Ovary (tissue), 9 donors: ENCODE measurements around the gene COL25A1. TPM values are rescaled to one million over a fixed set of nuclear protein-coding genes. Genes with fewer than 3 reads are reported as not detected.

Experiments
- DNase-seq, 5 donors: peaks; one replicate each; pipeline ENCODE4 v3.0.0-alpha.2; 2019 to 2020
- H3K27ac ChIP-seq, 2 donors: fragments of 200-600 bp; one replicate each; pipeline versions ENCODE4 v1.5.1 to v1.8.0; 2019 to 2022
- H3K27me3 ChIP-seq: fragments of 200-600 bp; one replicate; pipeline ENCODE4 v1.8.0; 2022
- H3K36me3 ChIP-seq: fragments of 200-600 bp; sonication (generic); one replicate; pipeline ENCODE4 v1.5.1; 2019
- H3K4me1 ChIP-seq: one replicate; pipeline ENCODE4 v1.8.1; 2013; ENCODE audit warnings: mild to moderate bottlenecking, moderate library complexity; ENCODE audit not compliant: insufficient read depth
- H3K4me3 ChIP-seq: fragments of 200-600 bp; sonication (generic); one replicate; pipeline ENCODE4 v1.5.1; 2017
- H3K9me3 ChIP-seq, 2 donors: fragments of 200-600 bp in 1 of 2; sonication (generic) in 1 of 2; one replicate each; pipeline versions ENCODE4 v1.5.1 to v1.8.1; 2013 to 2019; ENCODE audit warnings: mild to moderate bottlenecking in 1 of 2, moderate library complexity in 1 of 2
- CTCF ChIP-seq, 3 donors: fragments of 450-650 bp in 2 of 3; fragments of 200-600 bp in 1 of 3; IDR thresholded peaks; one replicate each; pipeline versions ENCODE4 v1.5.1 to v1.8.0; 2016 to 2022; ENCODE audit warnings: antibody characterized with exemption in 3 of 3, mild to moderate bottlenecking in 1 of 3
- EP300 ChIP-seq: sonication (generic); formaldehyde crosslinking; IDR thresholded peaks from one replicate; pipeline ENCODE4 v1.6.1; 2017; ENCODE audit warnings: antibody characterized with exemption
- POLR2A ChIP-seq: fragments of 450-650 bp; IDR thresholded peaks from one replicate; pipeline ENCODE4 v1.6.1; 2017; ENCODE audit warnings: antibody characterized with exemption, mild to moderate bottlenecking, moderate library complexity
- WGBS, 3 donors: extraction: QIAGEN DNeasy Blood & Tissue Kit in 1 of 3; methylation state at CpG; one replicate each; pipeline versions ENCODE4 v1.1.5 to v1.1.7; 2013 to 2017; 5-methylcytosine and 5-hydroxymethylcytosine counted together
- intact Hi-C, 4 donors: fragments of 100-400 bp; cut with DNase I; formaldehyde crosslinking; loops; one replicate each; pipeline versions ENCODE4 v1.11.0 to v1.15.1; 2022 to 2023
- polyA plus RNA-seq, 2 donors: library from polyadenylated mRNA; stranded (reverse); fragments of 200-250 nt in 1 of 2; fragments of 350-450 nt in 1 of 2; fragmentation: Illumina TruSeq in 1 of 2; extraction: RNeasy Lipid Tissue Mini Kit (QIAGEN cat#74804) in 1 of 2; gene quantifications; one replicate each; pipeline ENCODE4 v1.2.3, GENCODE V29; 2013 to 2014
- total RNA-seq, 7 donors: library from RNA; depleted of rRNA in 2 of 7; stranded (reverse); fragments of >200 nt in 2 of 7; fragmentation: NEBNext Ultra II Directional in 3 of 7; extraction: Animal tissue kit (Norgen Biotek cat#: 25700) in 3 of 7; gene quantifications; one replicate each; pipeline versions ENCODE4 v1.1.0 to v1.2.4, GENCODE V29; 2016 to 2023
- donor health status: DM: no; HTN: no; CAD: no; lungs with moderate emphysema.
- donor health status: DM: no; HTN: no; CAD: no.
- donor health status: Bipolar disorder and iron deficiency.
- donor health status: DM: yes; HTN: yes; CAD: no.
- donor health status: DM: no; HTN: no; CAD: no.
- donor health status: DM: yes; HTN: yes; CAD: no.

COL25A1 gene
- total and polyA plus RNA-seq, 9 donors = 0.25 to 3.2 (median 0.77) TPM

DNA sequence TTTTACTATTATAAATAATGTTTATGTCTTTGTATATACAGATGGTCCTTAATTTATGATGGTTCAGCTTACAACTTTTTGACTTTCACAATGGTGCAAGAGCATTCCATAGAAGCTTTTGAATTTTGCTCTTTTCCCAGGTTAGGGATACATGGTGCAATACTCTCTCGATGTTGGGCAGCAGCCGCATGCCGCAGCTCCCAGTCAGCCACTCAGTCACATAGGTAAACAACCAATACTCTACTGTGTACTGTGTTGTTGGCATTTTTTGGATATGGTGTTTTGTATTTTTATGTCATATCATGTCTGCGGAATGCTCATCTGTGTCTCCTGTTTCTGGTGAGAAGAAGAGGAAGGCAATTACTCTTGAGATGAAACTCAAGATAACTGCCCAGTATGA lies 281.6 kb downstream of the COL25A1 start:
- Histone ChIP-seq H3K27ac (no peak overlapping the region), H3K4me3 (no peak overlapping the region), H3K4me1 (no peaks in the 10 kb centered on the region), H3K9me3 (no peaks in the 10 kb centered on the region), H3K36me3 (no peaks in the 10 kb centered on the region), H3K27me3 (no peaks in the 10 kb centered on the region)
- no peak for TF ChIP-seq CTCF (IDR thresholded peaks at IDR 0.05)
- no peak for TF ChIP-seq EP300
- TF ChIP-seq POLR2A = no peak
- no peak for DNase-seq
- intact Hi-C loops = no loop called here
- WGBS, 3 donors = 93 to 99% (median 97%) methylated on average over 4 of the region's 4 CpGs

DNA sequence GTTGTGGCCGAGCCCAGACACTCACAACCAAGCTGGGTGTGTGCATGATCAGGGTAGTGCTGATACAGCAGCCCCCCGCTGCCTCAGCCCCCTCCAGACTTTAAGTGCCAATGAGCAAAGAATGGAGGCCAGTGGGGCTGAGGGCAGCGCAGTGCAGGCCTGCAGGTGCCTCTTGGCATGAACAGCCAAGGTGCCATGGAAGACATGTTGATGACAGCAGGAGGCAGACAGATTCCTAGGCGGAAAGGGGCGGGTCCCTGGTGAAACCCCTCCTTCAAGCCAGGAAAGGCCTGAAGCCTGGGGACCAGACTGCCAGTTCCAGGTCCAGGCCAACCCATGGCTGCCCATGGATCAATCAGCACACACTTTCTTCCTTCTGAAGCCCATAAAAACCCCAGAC lies 286.3 kb downstream of the COL25A1 start:
- Histone ChIP-seq H3K9me3 (no peaks in the 10 kb centered on the region), H3K36me3 (no peaks in the 10 kb centered on the region), H3K27ac (no peak overlapping the region), H3K27me3 (no peaks in the 10 kb centered on the region), H3K4me1 (no peaks in the 10 kb centered on the region), H3K4me3 (no peak overlapping the region)
- DNase-seq = no peak
- TF ChIP-seq CTCF (IDR thresholded peaks at IDR 0.05) = no peak
- no peak for TF ChIP-seq EP300
- no peak for TF ChIP-seq POLR2A
- 88 to 96% (median 89%) methylated on average over 5 of the region's 5 CpGs for WGBS, 3 donors
- intact Hi-C loops = no loop called here

- Histone ChIP-seq H3K4me3 (no peak overlapping the region), H3K27me3 (no peaks in the 10 kb centered on the region), H3K36me3 (no peaks in the 10 kb centered on the region), H3K4me1 (peaks cover 1% of the 10 kb centered on the region), H3K27ac (no peak overlapping the region), H3K9me3 (no peaks in the 10 kb centered on the region)
- no peak for TF ChIP-seq EP300
- no peak for TF ChIP-seq POLR2A
- TF ChIP-seq CTCF (IDR thresholded peaks at IDR 0.05) = no peak
- no peak for DNase-seq
- WGBS, 3 donors = 33 to 67% (median 52%) methylated on average over 2 of the region's 2 CpGs
- intact Hi-C loops = no loop called here
These were observed 287.0 kb downstream of the COL25A1 start for GRCh38 chr4:109015413-109015810.

GRCh38 chr4:109014593-109015412 lies 287.7 kb downstream of the COL25A1 start:
- no peak overlapping the region for H3K27ac ChIP-seq
- no peaks in the 10 kb centered on the region for H3K36me3 ChIP-seq
- H3K4me1 ChIP-seq = peaks cover 1% of the 10 kb centered on the region
- no peaks in the 10 kb centered on the region for H3K27me3 ChIP-seq
- no peak overlapping the region for H3K4me3 ChIP-seq
- no peak for DNase-seq
- H3K9me3 ChIP-seq = no peaks in the 10 kb centered on the region
- TF ChIP-seq EP300 = no peak
- TF ChIP-seq POLR2A = no peak
- TF ChIP-seq CTCF (IDR thresholded peaks at IDR 0.05) = no peak
- 80 to 88% (median 85%) methylated on average over 11 of the region's 11 CpGs for WGBS, 3 donors
- intact Hi-C loops = no loop called here
